NCI-H82 treated with DMSO at 0.1 percent for 48 hours (cell line): ENCODE measurements around the gene ATXN1.

Experiments used
- DNase-seq: peaks from one replicate; lab custom pipeline; 2025; ENCODE audit not compliant: unreplicated experiment; lab: John Stamatoyannopoulos, UW

The ATXN1 gene

DNA sequence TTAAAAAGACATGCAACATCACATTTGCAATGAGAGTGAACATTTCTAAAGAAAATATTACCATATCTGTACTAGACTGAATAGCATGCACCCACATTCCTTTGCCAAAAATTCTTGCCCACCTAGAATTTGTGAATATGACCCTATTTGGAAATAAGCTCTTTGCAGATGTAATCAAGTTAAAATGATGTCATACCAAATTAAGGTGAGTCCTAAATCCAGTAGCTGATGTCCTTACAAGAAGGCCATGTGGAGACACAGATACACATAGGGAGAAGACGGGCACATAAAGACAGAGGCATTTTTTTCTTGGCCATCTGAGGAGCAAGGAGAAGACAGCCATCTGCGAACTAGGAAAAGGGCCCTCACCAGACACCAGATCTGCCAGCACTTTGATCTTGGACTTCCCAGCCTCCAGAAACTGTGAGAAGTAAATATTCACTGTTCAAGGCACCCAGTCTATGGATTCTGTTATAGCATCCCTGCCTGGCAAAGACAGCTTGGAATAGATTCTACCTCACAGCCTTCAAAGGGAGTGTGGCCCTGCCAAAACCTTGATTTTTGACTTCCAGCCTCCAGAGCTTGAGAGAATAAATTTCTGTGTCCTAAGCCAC lies 22.8 kb upstream of the ATXN1 start:
- DNase-seq, result no peak

DNA sequence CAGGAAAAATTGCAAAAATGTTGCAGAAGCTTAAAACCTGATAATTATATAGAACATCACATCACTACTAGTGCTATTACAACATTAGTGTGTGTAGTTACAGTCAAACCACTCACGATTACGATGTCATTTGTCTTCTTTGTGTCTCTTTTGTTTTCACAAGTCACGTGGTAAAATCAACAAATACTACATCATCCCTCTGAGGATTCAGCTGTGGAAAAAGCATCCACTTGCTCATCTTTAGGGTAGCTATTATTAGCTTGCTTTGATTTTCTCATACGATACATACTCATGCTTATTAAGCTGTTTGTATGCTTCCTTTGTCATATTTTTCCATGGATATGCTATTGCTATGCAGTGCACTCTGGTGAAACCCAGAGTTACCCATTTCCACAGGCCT lies 22.2 kb upstream of the ATXN1 start:
- DNase-seq, result no peak

DNA sequence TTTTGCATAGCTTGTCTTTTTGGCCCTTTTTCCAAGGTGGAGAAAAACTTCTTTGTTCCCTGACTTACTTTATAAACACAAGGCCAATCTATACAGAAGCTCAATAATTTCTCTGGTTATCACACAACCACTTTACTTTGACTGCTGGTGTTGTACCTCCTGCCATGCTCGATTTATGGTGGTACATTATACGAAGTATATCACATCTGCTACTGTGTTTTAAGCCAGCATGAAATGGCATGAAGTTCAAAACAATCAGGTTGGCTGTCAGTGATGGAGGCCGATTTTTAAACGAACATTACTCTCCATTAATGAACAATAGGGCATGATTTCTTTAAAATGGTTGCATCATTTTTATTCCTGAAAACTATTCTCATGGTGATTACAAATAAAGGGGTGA lies 21.0 kb upstream of the ATXN1 start:
- DNase-seq, result no peak

DNA sequence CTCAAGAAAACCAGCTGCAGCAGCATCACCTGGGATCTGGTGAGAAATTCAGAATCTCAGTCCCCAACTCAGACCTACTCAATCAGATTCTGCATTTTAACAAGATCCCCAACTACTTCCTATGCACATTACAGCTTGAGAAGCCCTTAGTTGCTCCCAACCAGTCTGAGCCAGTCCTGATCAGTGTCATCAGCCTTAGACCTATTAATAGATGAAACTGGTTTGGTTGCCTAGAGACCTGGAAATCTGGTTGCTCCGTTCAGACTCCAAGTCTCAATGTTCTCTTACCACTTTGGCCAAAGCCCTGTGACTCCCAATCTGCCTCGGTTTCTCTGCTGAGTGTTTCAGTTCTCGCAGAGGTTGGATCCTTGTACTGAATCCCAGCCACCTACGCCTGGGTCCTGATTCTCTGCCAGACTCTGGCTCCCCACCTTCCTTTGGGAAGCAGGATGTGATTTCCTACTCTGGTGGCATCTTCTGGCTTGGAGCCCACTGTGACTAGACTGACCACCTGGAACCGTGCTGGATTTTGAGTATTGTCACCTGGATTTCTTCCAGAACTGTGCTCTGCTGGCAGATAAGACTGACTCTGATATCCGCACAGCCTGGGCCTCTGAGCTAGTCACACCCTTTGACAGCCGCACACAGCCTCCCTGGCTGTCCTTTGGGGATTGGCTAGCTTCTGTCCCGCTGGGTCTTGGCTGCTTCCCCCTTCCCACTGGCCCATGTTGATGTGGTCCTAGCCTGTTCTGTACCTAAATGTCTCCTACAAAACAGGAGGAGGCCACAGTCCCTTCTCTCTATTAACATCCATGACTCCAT lies 20.3 kb upstream of the ATXN1 start:
- DNase-seq, result no peak

DNA sequence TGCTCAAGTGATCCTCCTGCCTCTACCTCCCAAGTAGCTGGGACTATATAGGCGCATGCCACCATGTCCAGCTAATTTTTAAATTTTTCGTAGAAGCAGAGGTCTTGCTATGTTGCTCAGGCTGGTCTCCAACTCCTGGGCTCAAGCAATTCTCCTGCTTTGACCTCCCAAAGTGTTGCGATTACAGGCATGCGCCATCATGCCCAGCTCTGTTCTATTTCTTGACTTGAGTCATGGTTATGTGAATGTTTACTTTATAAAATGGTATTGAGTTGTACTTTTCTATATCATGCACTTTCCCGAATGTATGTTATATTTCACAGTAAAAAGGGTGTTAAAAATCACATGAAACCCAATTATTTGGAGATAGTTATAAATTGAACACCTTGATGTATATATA lies 17.3 kb upstream of the ATXN1 start:
- DNase-seq, result no peak

DNA sequence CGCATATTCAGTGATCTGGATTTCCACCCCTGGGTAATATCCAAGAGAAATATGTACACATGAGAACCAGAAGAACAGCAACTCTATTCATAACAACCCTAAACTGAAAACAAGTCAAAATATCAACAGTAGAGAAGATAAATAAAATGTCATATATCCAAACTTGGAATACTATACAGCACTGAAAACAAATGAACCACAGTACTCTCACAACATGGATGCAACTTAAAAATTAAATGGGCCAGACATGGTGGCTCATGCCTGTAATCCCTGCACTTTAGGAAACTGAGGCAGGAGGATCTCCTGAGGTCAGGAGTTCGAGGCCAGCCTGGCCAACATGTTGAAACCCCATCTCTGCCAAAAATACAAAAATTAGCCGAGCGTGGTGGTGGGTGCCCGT lies 16.5 kb upstream of the ATXN1 start:
- DNase-seq, result no peak

DNA sequence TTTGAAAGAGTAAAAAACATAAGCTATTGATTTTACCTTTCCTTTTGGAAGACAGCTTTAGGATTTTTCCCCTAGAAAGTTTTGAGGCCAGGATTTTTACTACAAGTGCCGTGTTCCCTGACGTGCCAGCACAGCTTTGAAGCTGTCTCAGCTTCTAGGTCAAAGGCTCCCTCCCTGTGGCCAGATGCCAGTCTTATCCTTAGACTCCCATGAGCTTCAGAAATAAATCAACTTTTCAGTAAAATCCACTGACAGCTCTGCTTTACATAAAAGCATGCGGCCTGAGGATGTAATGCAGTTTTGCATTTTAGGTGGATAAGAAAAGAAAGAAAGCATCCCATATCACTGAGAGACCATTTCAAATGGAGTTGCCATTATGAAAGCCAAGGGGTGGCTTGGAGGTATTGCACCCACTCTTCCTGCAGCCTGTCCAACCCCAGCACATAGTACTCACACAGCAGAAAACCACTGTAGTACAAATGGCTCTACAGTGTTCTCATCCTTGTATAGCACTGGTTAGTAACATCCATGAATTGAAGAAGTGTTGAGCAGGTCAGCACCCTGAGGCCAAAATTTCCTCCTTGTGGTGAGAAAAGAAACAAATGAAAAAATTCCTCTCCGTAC lies 15.2 kb upstream of the ATXN1 start:
- DNase-seq, result no peak

DNA sequence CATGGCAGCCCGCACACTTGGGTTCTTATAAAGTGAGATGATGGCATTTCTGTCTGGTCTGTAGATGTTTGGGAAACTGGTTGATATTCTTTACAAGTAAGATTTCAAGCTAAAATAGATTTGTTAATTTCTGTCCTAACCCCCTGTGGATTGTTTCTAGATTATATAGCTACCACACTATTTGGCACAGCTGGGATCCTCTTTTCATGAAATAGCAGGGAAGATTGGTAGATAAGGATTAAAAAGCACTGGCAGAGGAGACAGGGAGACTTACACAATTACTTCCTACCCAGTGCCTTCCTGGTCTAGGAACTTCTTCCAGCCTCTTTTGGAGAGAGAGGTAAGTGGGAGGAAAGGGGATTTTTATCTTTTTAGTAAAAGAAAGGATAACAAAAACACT lies 13.2 kb upstream of the ATXN1 start:
- no peak for DNase-seq

DNA sequence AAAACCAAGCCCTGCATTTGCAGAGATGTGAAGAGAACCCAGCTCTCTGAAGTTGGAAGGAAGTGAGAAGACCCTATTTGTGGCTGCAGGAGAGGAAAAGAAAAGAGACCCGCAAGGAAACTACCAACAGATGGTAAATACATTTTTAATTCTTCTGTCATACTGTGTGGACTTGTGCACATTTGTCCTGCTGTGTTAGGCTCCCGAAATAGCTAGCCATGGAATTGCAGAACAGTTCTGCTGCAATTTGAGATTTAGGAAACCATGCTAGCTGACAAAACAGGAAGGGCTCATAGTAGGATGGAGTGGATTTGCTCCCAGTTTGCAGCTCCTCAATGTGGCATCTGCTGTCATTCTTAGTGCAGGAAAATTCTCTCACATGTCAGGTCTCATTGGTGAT lies 12.1 kb upstream of the ATXN1 start:
- no peak for DNase-seq

DNA sequence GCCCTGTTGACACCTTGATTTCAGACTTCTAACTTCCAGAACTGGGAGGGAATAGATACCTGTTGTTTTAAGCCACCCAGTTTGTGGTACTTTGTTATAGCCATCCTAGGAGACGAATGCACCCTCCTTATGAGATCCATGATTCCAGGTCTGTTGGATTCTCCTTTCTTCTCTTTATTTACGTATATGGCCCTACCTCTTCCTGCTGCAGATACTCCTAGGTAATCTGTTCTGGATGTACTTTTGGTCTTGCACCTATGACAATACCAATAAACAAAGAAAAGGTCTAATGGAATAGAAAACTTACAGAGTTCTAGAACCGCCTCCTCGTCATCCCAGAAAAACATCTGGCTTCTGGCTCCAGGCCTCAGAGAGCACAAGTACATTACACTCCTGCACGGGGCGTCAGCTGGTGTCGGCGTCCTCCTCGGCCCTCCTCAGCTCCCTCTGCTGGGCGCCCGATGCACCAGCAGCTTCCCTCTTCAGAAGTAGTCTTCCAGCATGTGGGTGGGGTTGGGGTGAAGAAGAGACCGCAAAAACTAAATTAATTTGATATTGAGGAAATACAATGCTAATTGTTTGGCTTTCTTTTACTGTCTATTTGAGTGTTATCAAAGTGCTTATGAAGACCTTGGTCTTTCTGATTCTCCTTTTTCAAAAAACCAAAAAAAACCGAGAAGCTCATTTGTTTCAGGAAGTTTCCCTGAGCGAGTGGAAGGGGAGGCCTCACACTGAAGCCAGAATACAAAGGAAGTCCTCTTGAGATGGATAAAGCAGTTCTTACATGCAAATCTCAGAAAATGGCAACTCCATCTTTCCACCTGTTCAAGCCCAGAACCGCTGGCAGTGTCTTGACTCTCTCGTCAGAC lies 9.7 kb upstream of the ATXN1 start:
- DNase-seq, result peak; percentile 69

DNA sequence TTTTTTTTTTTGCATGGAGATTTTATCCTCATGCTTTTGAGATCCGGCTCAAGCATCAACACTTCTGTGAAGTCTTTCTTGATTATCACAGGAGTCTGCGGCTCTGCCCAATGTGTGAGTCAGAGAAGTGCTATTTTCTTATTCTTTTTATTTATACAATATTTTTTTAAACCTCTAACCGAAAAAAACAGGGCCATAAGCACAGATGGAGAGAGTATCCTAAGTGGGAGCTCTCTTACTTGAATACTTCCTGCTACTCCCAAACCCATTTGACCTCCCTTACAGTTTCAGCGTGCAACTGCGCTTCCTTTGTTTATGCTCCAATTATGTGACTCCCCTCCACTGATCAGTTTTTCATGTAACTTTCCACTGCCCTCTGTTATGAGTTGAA lies 8.7 kb upstream of the ATXN1 start:
- no peak for DNase-seq

DNA sequence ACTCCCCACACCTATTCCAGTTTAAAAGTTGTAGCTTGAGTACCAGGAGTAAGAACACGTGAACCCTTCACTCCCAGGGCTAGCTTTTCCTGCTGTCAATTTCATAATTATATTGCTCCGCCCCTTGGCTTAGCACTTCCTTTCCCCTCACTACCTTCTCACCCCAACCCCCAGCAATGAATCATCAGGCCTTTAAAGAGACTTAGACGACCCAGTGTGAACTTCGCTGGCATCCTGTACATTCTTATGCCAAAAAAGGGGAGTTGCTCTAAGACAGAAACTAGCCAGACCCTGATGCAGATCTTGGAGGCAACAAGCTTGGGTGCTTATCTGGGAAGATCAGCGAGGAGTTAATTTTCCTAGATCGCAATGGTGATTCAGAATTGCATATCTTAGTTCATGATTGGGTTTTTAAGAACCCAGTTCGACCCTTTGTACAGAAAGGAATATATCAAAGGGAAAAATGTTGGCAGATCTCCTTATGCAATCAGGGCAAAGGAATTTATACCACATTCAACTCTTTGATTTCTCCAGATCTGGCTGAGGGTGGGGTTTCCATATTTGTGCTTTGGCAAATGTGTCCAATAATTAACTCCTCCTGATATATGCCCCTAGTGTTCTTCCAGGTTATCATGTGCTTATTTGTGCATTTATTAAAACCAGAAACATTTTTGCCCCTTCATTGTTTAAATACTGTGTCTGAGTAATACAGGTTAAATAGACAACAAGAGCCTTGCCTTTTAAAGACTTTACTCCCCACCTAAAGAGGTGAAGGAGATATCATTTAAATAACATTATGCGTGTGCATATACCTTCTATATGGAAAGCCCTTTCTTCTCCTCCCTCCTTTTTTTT lies 8.1 kb upstream of the ATXN1 start:
- no peak for DNase-seq

DNA sequence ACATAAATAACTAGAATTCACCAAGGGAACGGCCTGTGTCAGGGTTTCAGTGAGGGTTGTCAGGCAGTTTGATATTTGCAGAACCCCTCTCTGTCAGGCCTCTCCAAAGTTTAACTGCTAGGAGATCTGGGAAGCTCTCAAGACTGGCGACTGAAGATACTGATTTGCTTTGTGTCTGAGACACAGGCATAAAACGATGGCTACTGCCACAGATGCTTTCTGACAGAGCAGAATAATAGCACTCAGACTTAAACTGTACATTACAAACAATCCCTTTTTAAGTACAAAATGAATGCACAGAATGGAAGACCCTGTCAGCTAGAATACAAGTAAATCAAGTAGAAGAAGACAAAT lies 7.2 kb upstream of the ATXN1 start:
- no peak for DNase-seq

DNA sequence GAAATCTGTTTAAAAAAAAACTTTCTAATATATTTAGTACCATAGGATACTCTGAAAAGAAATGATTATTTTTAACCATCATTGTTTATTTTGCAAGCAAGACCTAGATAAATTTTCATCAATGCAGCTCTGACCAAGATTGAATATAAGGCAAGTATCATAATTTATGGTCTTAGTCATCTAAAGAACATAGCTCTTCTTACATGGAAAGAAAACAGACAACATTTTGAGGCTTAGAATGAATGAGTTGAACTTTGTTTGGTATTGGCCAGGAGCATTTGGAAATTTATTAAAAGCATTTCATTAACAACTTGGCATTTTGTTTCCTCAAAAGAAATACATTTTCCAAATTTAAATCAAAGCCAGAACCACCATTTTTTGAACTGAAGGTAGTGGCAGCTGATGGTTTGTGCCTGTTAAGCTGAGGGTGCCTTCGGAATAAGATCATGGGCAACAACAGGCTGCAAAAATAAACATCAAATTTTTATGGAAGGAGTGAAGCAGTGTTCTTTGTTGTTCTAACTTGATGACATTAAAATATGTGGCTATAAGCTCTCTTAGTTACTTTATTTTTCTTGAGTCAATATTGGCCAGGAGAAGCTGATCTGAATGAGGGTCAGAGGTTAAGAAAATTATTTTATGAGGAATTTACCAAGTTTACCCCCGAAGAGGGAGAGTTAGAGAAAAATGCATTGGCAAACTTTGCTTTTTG lies 6.7 kb upstream of the ATXN1 start:
- no peak for DNase-seq

DNA sequence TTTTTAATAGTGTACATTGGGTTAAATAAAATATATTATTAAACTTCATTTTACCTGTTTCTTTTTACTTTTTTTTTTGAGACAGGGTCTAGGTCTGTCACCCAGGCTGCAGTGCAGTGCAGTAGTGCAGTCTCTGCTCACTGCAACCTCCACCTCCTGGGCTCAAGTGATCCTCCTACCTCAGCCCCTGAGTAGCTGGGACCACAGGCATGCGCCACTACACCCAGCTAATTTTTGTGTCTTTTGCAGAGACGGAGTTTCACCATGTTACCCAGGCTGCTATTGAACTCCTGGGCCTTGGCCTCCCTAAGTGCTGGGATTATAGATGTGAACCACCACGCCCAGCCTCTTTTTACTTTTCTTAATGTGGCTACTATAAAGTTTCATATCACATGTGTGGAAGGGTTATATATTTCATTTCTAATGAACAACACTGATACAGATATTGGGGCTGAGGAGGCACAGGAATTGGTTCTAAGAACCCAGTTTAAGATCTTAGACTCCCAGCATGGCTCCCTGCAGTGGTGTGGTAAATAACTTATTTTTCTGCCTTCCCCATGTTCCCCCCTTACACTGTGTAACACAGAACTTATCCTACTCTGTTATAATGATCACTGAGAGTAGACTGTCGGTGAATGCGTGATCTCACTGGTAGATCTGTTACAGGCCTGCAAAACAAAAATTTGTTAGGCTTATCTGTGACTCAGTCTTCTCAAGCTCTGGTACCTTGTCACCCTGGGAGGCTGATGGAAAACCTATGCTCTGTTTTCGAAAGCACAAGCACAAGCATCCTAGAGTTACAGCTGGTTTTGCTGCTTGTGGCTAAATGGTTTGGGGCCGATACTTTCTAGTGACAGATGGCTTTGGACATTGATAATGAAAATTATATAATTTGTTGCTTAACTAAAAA lies 5.8 kb upstream of the ATXN1 start:
- no peak for DNase-seq

DNA sequence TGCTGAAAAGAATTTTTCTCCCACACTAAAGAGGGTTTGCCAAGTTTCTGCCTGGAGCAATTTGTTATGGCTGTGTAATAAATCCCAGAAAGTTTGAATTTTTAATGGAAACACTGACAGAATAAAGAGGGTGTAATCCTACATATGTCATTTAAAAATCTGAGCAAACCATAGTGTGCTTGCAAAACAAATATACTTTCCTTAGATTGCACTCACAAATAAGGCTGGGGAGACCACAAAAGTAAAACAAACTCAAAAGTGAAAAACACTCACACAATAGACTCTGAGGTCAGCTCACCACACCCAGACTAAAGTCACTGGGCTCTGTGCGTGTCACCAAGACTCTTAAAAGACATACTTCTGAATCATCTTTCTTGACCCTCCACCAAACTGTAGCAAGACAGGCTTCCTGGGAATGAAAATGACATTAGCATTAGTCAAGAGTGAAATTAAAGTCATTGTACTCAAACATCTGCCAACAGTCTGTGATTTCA lies 4.8 kb upstream of the ATXN1 start:
- DNase-seq, result no peak

DNA sequence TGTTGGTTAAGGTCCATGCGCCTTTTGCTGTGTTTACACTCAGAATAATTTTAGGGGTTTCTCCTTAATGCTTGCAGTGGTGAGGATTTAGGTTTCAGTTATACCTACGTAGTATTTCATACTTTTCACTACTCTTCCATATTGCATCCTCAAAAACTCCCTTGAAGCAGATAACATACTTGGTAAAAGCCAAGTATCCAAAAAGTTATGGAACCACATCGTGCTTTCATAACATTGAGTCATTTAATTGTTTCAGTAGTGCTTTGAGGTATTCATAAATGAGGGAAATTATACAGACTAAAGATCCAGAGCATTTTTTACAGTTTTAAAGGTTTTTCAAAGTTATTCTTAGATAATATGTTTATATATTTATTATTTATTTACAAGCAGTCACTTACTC lies 4.0 kb upstream of the ATXN1 start:
- DNase-seq, result no peak

DNA sequence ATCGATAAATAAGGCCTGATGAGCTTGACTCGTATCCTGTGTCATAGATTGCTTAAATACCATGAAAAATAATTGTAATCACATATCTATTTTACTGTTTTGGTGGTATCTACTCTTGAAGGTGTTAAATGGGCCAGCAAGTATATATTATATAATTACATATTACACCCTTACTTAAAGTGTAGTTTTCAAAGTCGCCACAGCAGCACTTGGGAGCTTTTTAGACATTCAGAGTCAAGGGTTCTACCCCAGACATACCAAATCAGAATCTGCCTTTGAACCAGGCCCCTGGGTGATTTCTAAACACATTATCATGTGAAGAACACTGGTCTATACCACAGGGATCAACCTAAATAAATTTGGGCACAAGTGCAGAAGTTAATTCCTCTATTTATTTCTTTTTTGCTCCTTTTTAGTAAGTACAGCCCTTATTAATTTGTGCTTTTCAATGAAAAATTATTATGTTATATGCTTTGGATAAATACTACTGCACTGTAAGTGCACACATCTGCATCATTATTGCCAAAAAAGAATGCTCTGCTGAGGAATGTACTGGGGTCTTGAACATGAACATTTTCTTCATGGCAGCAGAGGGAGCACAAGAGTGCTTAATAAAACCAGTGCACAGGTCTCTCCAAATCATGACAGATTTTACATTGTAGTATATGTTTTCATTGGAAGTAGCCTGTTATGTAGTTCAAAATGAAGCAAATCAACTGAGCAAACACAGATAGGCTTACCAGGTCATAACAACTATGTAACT lies 3.1 kb upstream of the ATXN1 start:
- DNase-seq, result no peak
